Cardiac muscle cell (in vitro differentiated cells and primary cell): ENCODE data around the gene VPS50. TPM values are rescaled to one million over a fixed set of nuclear protein-coding genes. Genes with fewer than 3 reads are reported as not detected.
A peak's percentile ranks its signal among the peaks of the same experiment; 100 is the strongest.
"Not testable (repeated sequence)": the region's sequence is repeated elsewhere in the genome, so short reads cannot be mapped to it uniquely, and the experiment has no call there.

Experiments used
- DNase-seq, 2 donors: peaks; one replicate each; pipeline versions ENCODE4 v3.0.0 to v3.0.0-alpha.2; 2010 to 2017; ENCODE audit warnings: low read depth in 1 of 2, low spot score in 1 of 2
- H3K27ac ChIP-seq: fragments of 200-600 bp; sonication (generic); 2 replicates; pipeline ENCODE4 v1.5.1; 2016
- H3K27me3 ChIP-seq: fragments of 200-600 bp; sonication (generic); 2 replicates; pipeline ENCODE4 v1.6.0; 2016; ENCODE audit warnings: control low read depth
- H3K36me3 ChIP-seq: fragments of 200-600 bp; sonication (generic); 2 replicates; pipeline ENCODE4 v1.5.1; 2016; ENCODE audit warnings: control low read depth
- H3K4me1 ChIP-seq: fragments of 200-600 bp; sonication (generic); 2 replicates; pipeline ENCODE4 v1.8.1; 2017; ENCODE audit warnings: low read depth, mild to moderate bottlenecking, mixed run types
- H3K4me3 ChIP-seq: fragments of 200-600 bp; sonication (generic); 2 replicates; pipeline ENCODE4 v1.5.1; 2016; ENCODE audit warnings: mild to moderate bottlenecking
- H3K9me3 ChIP-seq: fragments of 200-600 bp; sonication (generic); 2 replicates; pipeline ENCODE4 v1.5.1; 2017; ENCODE audit warnings: low read depth, mild to moderate bottlenecking, control low read depth
- CTCF ChIP-seq: IDR thresholded peaks from 2 replicates; pipeline ENCODE4 v1.5.1; 2012; ENCODE audit warnings: low read depth, mild to moderate bottlenecking, low read length
- polyA plus RNA-seq: library from polyadenylated mRNA; unstranded; fragments of >200 nt; fragmentation: Nextera tagmentation; extraction: Ambion mirVana; gene quantifications from 2 replicates; pipeline ENCODE4 v1.2.1, GENCODE V29; 2016
- total RNA-seq: library from RNA; depleted of rRNA; stranded (reverse); fragments of >200 nt; gene quantifications from 2 replicates; pipeline ENCODE4 v1.2.3, GENCODE V29; 2016

The VPS50 gene
- total and polyA plus RNA-seq, 2 experiments from 2014 or later: 14.9 to 22.2 TPM

GRCh38 chr7:93316730-93317129 lies 84.6 kb downstream of the VPS50 start:
- no peaks in the 10 kb centered on the region for H3K27me3 ChIP-seq
- DNase-seq: no peak
- no peak for TF ChIP-seq CTCF
- no peaks in the 10 kb centered on the region for H3K9me3 ChIP-seq
- no peaks in the 10 kb centered on the region for H3K36me3 ChIP-seq
- no peak overlapping the region for H3K27ac ChIP-seq
- no peaks in the 10 kb centered on the region for H3K4me1 ChIP-seq
- no peak overlapping the region for H3K4me3 ChIP-seq

- Histone ChIP-seq H3K9me3 (no peaks in the 10 kb centered on the region), H3K4me3 (no peak overlapping the region), H3K27ac (no peak overlapping the region), H3K36me3 (no peaks in the 10 kb centered on the region), H3K4me1 (no peaks in the 10 kb centered on the region), H3K27me3 (no peaks in the 10 kb centered on the region)
- TF ChIP-seq CTCF: no peak
- DNase-seq: no peak
Measured at GRCh38 chr7:93320887-93321286, 88.7 kb downstream of the VPS50 start.

- not testable (repeated sequence) for H3K9me3 ChIP-seq, H3K27me3 ChIP-seq, H3K36me3 ChIP-seq, H3K27ac ChIP-seq, DNase-seq, H3K4me3 ChIP-seq, H3K4me1 ChIP-seq
Measured at GRCh38 chr7:93326291-93326690, 94.1 kb downstream of the VPS50 start.

GRCh38 chr7:93327006-93327633 lies 95.0 kb downstream of the VPS50 start:
- Histone ChIP-seq H3K27ac (no peak overlapping the region), H3K27me3 (no peaks in the 10 kb centered on the region), H3K36me3 (no peaks in the 10 kb centered on the region), H3K4me3 (no peak overlapping the region), H3K4me1 (peaks cover 12% of the 10 kb centered on the region), H3K9me3 (no peaks in the 10 kb centered on the region)
- TF ChIP-seq CTCF: no peak
- peak in 1 of 2 donors; percentile 92 for DNase-seq

GRCh38 chr7:93331706-93332105 lies 99.5 kb downstream of the VPS50 start:
- no peaks in the 10 kb centered on the region for H3K27me3 ChIP-seq
- no peak overlapping the region for H3K4me3 ChIP-seq
- H3K4me1 ChIP-seq: peaks cover 12% of the 10 kb centered on the region
- DNase-seq: no peak
- no peak overlapping the region for H3K27ac ChIP-seq
- no peaks in the 10 kb centered on the region for H3K36me3 ChIP-seq
- H3K9me3 ChIP-seq: no peaks in the 10 kb centered on the region
- TF ChIP-seq CTCF: no peak

- DNase-seq: no peak
- Histone ChIP-seq H3K4me1 (peaks cover 12% of the 10 kb centered on the region), H3K9me3 (no peaks in the 10 kb centered on the region), H3K36me3 (no peaks in the 10 kb centered on the region), H3K27ac (no peak overlapping the region), H3K27me3 (no peaks in the 10 kb centered on the region), H3K4me3 (no peak overlapping the region)
- TF ChIP-seq CTCF: no peak
Measured at GRCh38 chr7:93332172-93332571, 100.0 kb downstream of the VPS50 start.
